GM21528 (cell line): ENCODE data around the gene GALC.

ENCODE experiments used
- ATAC-seq: cut with Tn5 transposase; IDR thresholded peaks from one replicate; pipeline ENCODE4 v1.9.1; 2021; ENCODE audit warnings: mild to moderate bottlenecking, moderate library complexity; ENCODE audit not compliant: unreplicated experiment, low FRiP score

The GALC gene

GRCh38 chr14:88008039-88008742 is 15.2 kb upstream of the GALC start:
- ATAC-seq: no peak

- ATAC-seq: no peak
Observed at GRCh38 chr14:88007608-88008007, 14.6 kb upstream of the GALC start.

- ATAC-seq: peak; percentile 93
Observed at GRCh38 chr14:88005978-88006851, 13.2 kb upstream of the GALC start.

GRCh38 chr14:88005050-88005481 is 12.1 kb upstream of the GALC start, which contains the start of gene GPR65:
TSS of gene GPR65 (plus strand) at chr14:88005135. CDS start at chr14:88010848, 5,713 bp downstream.
- ATAC-seq: peak; percentile 76

GRCh38 chr14:88004506-88005036 is 11.6 kb upstream of the GALC start:
- no peak for ATAC-seq

GRCh38 chr14:88003425-88003824 is 10.4 kb upstream of the GALC start:
- no peak for ATAC-seq

GRCh38 chr14:88002421-88003075 is 9.6 kb upstream of the GALC start:
- ATAC-seq: no peak

- no peak for ATAC-seq
Observed at GRCh38 chr14:87999277-87999676, 6.3 kb upstream of the GALC start.

- ATAC-seq: no peak
Observed at GRCh38 chr14:87998482-87998881, 5.5 kb upstream of the GALC start.

GRCh38 chr14:87996291-87996592 is 3.3 kb upstream of the GALC start:
- no peak for ATAC-seq

- no peak for ATAC-seq
Observed at GRCh38 chr14:87995500-87996290, 2.7 kb upstream of the GALC start.

GRCh38 chr14:87994974-87995373 is 2.0 kb upstream of the GALC start:
- ATAC-seq: peak; percentile 20

GRCh38 chr14:87992346-87992717 is 650 bp downstream of the GALC start:
- peak; percentile 6 for ATAC-seq

- no peak for ATAC-seq
Observed at GRCh38 chr14:87990682-87991081, 2.3 kb downstream of the GALC start.

- ATAC-seq: no peak
Observed at GRCh38 chr14:87989956-87990299, 3.1 kb downstream of the GALC start.

- no peak for ATAC-seq
Observed at GRCh38 chr14:87989221-87989955, 3.6 kb downstream of the GALC start.

- ATAC-seq: no peak
Observed at GRCh38 chr14:87979689-87980088, 13.3 kb downstream of the GALC start.

- no peak for ATAC-seq
Observed at GRCh38 chr14:87975636-87976035, 17.3 kb downstream of the GALC start.

GRCh38 chr14:87971010-87971409 is 22.0 kb downstream of the GALC start:
- ATAC-seq: no peak

GRCh38 chr14:87967496-87967895 is 25.5 kb downstream of the GALC start:
- no peak for ATAC-seq
